Measurements from ENCODE around the gene FCGR3B.
"Not testable (repeated sequence)": the region's sequence is repeated elsewhere in the genome, so short reads cannot be mapped to it uniquely, and the experiment has no call there.

The FCGR3B gene

DNA sequence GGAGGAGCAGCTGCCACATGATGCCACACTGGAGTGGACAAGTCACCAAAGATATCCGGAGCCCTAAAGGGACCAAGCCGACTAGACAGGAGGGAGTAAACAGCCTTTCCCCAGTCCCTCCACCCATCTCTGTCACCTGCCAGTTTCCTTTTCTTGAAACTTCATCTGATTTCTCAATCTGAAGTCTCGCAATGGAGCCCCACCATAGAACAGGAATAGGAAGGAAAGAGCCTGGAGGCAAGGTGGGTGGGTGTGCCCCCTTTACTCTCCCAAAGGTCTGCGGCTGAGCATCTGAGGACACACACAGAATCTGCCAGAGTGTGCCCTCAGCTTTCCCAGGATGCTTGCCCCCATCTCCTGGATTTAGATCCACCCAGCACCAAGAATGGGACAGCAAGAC lies at the start of gene FCGR3B:
FCGR3B (minus strand) TSS at position 101 of the 400 bp plus-strand sequence; CDS start at position 19, 82 bp downstream.
- no peak for TF ChIP-seq POLR2A (IDR thresholded peaks at IDR 0.05; ENCODE audit: low read length)
- TF ChIP-seq GATA1 (IDR thresholded peaks at IDR 0.05; ENCODE audit: low read depth, low read length): no peak
- no peak for DNase-seq

GRCh38 chr1:161678500-161678899 lies 47.5 kb upstream of the FCGR3B start:
- DNase-seq: no peak
- TF ChIP-seq GATA1 (IDR thresholded peaks at IDR 0.05; ENCODE audit: low read depth, low read length) (no peak), POLR2A (IDR thresholded peaks at IDR 0.05; ENCODE audit: low read length) (no peak)

DNA sequence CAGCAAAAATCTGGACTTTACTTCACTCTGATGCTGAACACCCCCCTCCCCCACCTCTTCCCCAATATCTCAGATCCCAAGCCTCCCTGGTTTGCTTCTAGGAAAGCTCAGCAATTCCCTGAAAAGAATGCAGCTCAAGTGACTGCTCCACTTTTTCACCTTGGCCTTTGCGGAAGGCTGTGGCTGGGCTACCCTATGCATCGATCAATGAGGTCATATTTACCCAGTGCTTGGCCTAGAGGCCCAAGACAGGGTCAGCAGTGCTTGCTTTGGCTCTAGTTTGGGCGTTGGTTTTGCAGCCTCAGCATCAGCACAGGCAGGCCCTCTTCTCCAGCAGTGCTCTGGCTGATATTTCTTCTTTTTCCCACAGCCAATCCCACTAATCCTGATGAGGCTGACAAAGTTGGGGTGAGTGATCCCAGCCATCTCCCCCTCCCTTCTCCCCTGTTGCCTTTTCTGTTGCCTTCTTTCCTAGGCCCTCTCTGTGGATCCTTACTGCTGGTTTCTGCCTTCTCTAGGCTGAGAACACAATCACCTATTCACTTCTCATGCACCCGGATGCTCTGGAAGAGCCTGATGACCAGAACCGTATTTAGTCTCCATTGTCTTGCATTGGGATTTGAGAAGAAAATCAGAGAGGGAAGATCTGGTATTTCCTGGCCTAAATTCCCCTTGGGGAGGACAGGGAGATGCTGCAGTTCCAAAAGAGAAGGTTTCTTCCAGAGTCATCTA lies 46.1 kb upstream of the FCGR3B start:
- TF ChIP-seq POLR2A (IDR thresholded peaks at IDR 0.05; ENCODE audit: low read length): no peak
- no peak for TF ChIP-seq GATA1 (IDR thresholded peaks at IDR 0.05; ENCODE audit: low read depth, low read length)
- no peak for DNase-seq

- no peak for DNase-seq
- TF ChIP-seq GATA1 (IDR thresholded peaks at IDR 0.05; ENCODE audit: low read depth, low read length) (no peak), POLR2A (IDR thresholded peaks at IDR 0.05; ENCODE audit: low read length) (no peak)
Measured at GRCh38 chr1:161676441-161676840, 45.5 kb upstream of the FCGR3B start.

DNA sequence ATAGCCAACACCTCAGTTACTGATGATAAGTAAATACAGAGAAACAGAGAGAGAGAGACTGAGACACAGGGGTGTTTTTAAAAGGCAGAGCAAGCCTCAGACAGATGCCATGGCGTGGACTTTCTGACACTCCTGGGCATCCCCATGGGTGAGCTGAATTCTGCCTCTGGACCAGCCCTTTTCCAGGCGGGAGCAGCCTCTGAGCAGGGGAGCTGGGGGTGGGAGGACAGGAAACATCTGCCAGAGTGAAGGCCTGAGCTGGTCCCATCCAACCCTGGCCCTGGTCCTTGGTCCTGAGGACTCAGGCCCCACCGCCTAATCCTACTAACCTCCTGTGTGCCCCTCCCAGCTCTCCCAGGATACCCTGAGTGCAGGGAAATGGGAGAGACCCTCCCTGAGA lies 43.9 kb upstream of the FCGR3B start:
- not testable (repeated sequence) for DNase-seq

DNA sequence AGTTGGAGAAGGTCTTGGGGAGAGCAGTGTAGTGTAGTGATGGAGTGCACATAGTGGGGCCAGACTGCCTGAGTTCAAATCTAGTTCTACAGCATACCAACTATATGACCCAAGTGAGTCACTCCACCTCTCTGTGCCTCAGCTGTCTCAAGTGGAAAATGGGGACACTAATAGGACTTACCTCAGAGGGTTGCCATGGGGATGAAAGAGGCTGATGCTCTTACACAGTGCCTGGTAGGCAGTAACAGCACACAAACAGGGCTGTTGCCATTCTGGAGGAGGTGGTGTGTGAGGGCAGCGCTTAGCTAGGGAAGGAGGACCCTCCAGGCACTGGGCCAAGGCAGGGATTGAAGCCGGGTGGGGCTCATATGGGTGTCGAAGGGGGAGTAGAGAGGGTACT lies 43.5 kb upstream of the FCGR3B start:
- not testable (repeated sequence) for DNase-seq

DNA sequence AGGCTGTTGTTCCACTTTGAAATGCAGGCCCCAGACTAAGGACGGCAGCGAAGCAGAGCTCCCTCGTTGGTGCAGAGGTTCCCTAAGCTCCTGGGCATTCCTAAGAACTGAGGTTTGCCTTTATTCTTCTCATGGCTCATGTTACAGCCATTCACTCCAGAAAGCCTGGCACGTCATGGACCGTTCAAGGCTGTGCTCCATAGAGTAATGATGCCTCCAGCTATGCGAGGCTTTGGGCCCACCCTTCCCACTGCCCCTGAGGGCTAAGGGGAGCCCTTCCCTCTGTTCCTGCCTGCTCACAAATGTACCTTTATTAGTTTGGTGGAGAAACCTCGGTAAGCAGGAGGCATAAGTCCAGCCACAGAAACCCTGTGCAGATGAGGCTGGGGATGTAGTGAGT lies 42.5 kb upstream of the FCGR3B start:
- DNase-seq: not testable (repeated sequence)

DNA sequence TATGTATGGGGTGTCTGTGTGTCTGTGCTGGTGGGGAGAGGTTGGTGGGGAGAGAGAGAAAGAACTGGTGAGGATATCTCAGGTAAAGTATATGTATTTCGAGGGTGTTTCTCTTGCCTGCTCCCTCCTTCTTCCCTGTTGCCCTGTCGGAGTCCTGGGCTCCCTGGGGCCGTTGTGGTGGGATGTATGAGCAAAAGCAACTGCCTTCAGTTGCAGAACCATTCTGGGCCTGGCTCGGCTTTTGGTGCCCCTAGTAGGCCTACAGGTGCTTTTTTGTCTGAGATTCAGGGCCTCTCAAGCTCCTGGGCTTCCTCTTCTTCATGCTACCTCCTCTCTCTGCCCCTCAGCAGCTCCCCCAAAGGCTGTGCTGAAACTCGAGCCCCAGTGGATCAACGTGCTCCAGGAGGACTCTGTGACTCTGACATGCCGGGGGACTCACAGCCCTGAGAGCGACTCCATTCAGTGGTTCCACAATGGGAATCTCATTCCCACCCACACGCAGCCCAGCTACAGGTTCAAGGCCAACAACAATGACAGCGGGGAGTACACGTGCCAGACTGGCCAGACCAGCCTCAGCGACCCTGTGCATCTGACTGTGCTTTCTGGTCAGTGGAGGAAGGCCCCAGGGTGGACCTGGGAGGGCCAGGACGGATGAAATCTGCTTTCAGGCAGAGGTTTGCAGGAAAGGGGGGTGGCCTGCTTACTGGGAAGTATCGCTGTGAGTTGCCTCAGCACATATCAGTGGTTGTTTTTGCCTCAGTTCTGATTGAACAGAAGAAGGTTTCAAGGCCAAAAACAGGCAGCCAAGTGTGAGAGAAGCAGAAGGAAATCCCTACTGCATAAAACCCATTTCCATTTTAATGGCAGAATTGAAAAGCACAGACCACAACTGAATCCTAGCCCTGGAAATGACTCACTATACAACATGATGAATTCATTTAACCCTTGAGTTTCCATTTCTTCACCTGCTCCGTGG lies 40.4 kb upstream of the FCGR3B start:
- not testable (repeated sequence) for DNase-seq

DNA sequence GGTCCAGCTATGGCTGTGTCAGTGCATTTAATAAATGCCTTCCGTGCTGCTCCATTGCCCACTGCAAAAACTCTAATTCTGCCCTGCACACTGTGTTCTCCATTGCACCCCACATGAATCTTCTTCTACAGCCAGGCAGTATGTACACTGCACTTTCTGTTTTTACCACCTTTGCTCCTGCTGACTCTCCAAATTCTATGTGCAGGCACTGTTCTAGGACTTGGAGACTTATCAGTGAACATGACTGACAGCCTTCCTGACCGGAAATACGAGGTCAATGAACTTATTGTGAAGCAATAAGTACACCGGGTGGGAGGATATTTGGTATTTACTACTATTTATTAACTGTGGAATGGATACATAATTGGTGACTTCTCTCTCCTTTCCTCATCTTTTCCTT lies 33.7 kb upstream of the FCGR3B start:
- not testable (repeated sequence) for DNase-seq

- DNase-seq: not testable (repeated sequence)
Measured at GRCh38 chr1:161663569-161663968, 32.6 kb upstream of the FCGR3B start.

DNA sequence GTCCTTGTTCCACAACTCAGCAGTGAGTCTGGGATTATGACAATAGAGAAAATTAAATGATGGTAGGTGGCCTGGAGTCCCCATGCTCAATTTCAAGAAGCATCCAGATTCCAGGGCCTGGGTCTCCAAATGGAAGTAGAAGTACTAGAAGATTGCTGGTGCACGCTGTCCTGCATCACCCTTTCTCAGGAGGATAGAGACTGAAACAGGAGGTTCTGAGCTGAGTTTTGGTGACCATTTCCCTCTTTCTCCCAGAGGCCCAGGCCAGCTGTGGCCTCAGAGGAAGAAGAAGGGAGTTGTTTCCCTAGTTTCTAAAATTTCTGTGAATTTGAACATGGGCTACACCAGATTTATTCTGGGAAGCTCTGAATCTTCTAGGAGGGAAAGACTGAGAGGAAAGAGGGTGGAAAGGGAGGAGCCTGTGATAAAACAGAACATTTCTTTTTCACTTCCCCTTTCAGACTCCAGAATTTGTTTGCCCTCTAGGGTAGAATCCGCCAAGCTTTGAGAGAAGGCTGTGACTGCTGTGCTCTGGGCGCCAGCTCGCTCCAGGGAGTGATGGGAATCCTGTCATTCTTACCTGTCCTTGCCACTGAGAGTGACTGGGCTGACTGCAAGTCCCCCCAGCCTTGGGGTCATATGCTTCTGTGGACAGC lies 31.8 kb upstream of the FCGR3B start, which contains the start of gene FCGR2B:
FCGR2B (plus strand) TSS at position 460 of the 656 bp plus-strand sequence; CDS start at position 559, 99 bp downstream.
- DNase-seq: not testable (repeated sequence)

- not testable (repeated sequence) for DNase-seq
Measured at GRCh38 chr1:161661660-161662311, 30.8 kb upstream of the FCGR3B start.

DNA sequence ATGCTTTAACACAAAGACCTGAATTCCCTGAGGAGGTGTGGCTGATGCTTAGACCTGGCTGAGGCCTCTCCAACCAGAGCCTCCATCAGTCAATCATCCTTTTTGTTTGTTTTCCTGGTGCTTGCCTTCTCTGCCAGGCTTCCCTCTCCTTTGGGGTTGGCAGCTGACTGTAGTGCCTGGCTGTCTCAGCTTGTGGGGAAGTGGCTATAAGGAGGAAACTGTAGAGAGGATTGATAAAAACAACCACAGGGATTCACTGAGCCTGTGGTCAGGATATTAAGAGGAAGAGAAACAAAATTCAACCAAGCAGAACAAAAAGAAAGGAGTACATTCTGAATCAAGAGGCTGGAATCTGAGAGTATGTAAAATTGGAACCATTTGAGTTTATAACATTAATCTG lies 27.5 kb upstream of the FCGR3B start:
- not testable (repeated sequence) for DNase-seq

DNA sequence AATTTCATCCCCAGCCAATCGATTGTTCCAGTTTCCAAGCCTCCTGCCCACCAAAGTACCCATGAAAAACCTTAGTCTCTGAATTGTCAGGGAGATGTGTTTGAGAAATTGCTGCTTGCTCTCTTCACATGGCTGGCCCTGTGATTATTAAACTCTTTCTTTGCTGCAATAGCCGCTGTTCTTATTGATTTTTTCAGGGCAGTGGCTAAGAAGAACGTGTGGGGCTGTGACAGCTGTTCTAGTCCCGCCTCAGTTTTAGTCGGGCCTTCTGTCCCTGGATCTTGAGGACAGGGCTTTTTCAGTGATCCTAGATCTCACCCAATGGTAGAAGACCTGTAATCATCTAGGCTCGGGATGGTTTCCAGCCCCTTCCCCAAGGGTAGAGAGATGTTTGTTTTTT lies 23.0 kb upstream of the FCGR3B start:
- DNase-seq: not testable (repeated sequence)

DNA sequence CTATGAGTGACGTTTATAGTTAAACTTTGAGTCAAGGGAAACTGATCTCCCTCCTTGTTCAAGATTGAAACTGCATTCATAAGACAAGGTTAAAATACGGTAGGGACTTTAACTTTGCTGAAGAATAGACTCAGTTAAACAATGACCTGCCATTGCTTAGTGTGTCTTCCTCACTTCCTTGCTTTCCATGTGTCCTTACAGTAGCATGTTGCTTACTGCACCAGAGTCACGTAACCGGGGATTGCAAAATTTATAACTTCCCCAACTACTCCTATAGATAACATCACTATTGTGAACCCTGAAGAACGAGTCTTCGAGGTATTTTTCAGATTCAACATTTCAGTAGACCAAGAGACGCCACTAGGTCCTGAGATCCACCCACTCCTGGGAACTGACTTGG lies 22.6 kb upstream of the FCGR3B start:
- DNase-seq: not testable (repeated sequence)

DNA sequence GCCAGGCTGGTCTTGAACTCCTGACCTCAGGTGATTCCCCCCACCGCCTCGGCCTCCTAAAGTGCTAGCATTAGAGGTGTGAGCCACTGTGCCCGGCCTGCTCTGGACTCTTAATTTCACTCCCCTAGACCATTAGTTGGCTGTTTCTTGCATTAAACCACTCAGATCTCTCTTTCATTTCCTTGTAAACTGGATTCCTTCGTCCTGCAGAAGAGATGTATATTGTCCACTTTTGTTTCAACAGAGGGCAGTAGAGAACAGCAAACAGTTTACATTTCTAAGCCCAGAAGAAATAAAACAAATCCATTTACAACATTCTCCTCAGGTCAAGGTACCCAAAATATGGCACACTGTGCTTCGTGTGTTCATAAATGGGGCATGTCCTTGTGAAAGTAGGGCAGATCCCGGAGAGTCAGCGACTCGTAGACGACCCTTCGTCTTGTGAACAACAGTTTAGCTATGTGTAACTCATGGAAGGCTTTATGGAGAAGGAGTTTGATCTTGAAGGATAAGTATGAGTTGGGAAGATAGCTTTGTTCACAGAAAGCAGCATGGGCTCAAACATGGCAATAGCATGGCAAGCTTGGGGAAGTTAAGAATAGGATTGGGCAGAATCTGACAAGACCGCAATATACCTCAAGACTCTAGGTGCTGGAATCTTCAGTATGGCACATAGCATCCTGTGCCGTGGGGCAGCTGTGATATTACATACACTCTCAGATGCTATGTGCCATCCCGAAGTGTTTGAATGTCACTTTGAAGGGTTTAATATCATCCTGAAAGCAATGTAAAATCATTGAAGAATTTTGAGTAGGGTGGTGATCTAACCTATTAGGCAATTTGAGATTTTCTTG lies 16.8 kb upstream of the FCGR3B start:
- DNase-seq: peak; percentile 61 to 65

- not testable (repeated sequence) for DNase-seq
Measured at GRCh38 chr1:161644855-161645254, 13.9 kb upstream of the FCGR3B start.

DNA sequence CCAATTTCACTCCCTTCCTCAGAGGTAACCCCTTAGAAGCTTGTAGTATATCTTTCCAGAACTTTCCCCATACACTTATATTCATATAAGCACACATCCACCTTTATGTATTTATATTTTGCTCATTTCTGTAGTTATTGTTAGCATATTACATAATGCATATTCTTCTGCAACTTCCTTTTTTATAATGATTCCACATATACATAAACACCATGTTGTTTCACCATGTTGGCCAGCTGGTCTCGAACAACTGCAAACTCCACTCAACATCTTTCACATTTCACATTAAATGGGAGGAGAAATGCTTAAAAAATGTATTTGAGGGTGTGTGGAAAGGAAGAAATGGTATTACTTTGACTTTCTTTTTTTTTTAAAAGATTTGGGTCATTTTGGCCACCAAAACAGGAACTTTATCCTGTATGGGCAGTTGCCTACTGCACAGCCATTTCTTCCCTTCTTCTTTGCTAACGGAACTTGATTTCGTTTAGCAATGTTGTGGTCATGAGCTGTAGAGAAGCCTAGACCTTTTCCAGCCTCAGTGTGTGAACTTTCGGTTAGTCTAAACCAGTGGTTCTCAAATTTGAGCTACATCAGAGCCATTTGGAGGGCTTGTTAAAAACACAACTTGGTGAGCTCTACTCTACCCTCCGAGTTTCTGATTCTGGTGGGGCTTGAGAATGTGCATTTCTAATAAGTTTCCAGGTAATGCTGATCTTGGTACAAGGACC lies 12.7 kb upstream of the FCGR3B start:
- not testable (repeated sequence) for DNase-seq

DNA sequence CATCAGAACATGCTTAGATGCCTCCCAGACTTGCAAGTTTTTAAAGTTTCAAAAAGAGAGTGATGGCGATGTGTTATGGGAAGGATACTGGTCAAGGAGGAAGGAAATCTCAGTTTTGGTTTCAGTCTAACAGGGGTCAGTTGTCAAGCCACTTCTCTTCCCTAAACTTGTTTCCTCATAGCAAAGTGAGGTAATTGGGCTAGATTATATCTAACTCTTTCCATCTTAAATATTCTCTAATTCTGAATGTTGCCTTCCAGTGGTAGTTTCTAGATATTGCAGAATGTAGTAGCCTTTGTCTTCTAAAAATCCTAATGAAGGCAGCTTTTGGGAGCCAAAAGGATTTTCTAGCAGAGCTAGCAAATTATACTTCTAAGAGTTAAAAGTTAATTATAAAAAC lies 11.7 kb upstream of the FCGR3B start:
- DNase-seq: peak; percentile 61 to 69
